ENCODE results near the gene GABRG2.

Gene GABRG2

DNA sequence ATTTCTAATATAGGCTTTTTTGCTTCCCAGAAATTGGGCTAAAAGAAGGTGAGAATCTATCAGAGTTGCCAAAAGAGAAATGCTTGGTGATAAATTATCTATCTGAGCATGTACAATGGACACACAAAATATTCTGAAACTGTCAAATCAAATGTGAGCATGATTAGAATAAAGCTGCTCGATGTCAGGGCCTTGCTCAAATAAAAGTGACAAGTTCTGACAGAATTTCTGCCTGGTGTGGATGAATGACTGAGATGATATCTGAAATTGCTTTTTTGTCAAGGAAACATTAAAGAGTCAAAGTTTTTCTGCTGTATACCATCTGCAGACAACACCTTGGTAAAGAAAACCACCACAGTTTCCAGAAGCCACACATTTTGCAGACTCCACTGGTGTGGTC lies 128.8 kb downstream of the GABRG2 start:
- DNase-seq = no peak

DNA sequence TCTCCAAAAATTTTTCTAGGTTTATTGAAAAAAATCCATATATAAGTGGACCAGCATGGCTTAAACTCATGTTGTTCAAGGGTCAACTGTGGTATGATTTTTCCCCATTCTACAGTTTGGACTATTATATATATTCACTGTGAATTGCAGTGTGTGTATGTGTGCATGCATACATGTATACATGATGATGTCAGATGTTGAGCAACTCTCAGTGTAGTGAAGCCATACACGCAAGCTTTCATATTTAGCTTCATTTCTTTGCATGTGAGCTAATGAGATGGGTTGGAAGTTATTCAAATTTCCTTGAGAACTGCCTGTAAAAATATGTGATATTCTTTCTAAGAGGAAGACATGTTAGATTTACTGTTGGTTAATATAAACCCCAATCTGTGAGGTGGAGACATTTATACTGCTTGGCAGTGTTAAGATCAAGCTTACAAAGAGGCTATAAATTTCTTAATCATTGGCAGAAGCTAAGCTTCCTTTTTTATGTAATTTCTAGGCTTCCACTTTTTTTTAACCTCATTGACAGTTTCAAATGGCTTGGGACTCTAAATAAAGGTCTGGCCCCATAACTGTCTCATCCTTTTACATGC lies 134.8 kb downstream of the GABRG2 start:
- DNase-seq = no peak

Data from NCI-H1694 (cell line).